Embryonic facial prominence (tissue), 1 donor: ENCODE measurements around the gene ENKUR.

ENCODE experiments used
- DNase-seq: peaks from one replicate; pipeline ENCODE4 v3.0.0-alpha.2; 2016; ENCODE audit errors: extremely low spot score

ENKUR gene

GRCh38 chr10:24947304-24948097, 68.5 kb downstream of the ENKUR start:
- no peak for DNase-seq

DNA sequence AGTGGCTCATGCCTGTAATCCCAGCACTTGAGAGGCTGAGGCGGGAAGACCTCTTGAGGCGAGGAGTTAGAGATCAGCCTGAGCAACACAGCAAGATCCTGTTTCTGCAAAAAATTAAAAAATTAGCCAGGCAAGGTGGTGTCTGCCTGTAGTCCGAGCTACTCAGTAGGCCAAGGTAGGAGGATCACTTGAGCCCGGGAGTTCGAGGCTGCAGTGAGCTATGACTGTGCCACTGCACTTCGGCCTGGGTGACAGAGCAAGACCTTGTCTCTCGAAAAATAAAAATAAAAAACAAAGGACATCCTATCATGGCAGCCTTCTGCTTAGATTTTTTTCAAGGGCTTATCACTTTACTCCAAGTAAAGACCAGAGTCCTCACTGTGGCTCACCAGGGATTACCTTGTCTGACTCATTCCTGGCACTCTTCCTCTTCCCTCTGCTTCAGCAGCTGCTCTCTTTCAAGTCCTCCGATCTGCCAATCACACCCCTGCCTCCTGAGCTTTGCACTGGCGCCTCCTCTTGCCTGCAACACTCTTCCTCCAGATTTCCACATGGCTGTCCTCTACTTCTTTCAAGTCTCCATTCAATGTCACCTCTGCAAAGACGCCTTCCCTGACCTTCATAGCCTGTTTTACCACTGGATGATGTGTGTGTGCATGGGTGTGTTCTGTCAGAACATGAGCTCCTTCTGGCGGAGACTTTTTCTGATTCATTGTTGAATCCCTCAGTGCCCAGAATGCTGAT, 71.3 kb downstream of the ENKUR start:
- no peak for DNase-seq

DNA sequence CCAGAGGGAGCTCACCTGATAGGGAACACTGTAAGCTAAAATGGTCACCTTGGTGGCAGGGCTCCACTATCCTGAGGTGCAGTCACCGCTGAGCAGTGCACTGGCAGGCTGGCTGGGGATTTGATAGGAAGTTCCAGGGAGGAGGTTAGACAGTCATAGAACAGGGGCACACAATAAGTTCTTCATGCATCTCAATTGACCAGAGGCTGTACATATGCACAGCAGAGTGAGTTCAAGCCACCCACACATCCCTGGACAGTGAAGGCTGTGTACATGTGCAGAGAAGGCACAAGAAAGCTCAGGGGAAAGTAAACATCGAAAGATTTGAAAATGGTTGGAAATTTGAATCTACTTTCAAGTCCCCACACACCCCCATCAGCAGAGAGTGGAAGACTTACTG, 77.4 kb downstream of the ENKUR start:
- no peak for DNase-seq

GRCh38 chr10:24938076-24938475, 77.9 kb downstream of the ENKUR start:
- DNase-seq: no peak

DNA sequence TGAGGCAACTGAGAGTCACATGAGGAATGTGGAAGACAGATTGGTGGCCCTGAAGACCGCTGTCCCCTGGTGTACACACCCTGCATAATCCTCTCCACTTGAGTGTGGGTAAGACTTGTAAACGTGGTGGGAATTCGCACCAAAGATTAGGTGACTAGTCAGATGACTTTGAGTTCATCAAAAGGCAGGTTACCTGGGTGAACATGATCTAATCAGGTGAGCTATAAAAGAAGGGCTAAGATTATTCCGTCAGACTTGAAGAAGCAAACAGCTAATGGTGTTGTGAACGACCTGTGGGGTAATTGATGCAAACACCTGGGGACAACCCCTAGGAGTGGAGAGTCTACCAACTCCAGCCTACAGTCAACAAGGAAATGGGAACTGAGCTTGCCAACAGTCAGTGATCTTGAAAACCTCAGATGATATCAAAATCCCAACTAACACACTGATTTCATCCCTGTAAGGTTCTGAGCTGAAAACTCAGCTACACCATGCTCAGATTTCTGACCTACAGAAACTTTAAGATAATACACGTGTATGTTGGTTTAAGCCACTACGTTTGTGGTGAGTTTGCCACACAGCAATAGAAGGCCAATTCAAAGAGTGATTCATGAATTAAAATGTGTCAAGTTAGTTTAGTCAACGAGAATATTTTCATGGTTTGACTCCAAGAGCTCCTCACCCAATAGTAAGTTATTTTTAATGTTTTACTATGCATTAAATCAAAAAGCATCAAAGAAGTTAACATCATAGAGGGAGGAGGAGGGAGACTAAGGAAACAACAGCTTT, 80.3 kb downstream of the ENKUR start:
- no peak for DNase-seq
